ENCODE results near the gene WDR74. TPM values are rescaled to one million over a fixed set of nuclear protein-coding genes. Genes with fewer than 3 reads are reported as not detected.

Gene WDR74
- total and polyA plus RNA-seq, 9 of the 15 experiments (the other 6 are each of a cell fraction or from before 2014, with no cell fraction given), result 32.7 to 210 (median 114) TPM

- TF ChIP-seq ZNF277 (CRISPR knock-in tag; IDR thresholded peaks at IDR 0.05; ENCODE audit: borderline replicate concordance) (no peak), ARNT (IDR thresholded peaks at IDR 0.05) (no peak), SMARCB1 (IDR thresholded peaks at IDR 0.05; ENCODE audit: insufficient read length, low read depth) (no peak), CBX8 (IDR thresholded peaks at IDR 0.05; ENCODE audit: borderline replicate concordance, extremely low read depth, low read depth, low read length, poor library complexity, severe bottlenecking) (no peak), ID3 (CRISPR knock-in tag; IDR thresholded peaks at IDR 0.05) (0 out of 2 replicates have a peak, but pooled peaks have one; percentile 59), ID3 (tag; IDR thresholded peaks at IDR 0.05) (peak; percentile 87), MYNN (IDR thresholded peaks at IDR 0.05) (no peak), MYNN (CRISPR knock-in tag; IDR thresholded peaks at IDR 0.05) (no peak), MAX (CRISPR knock-in tag; IDR thresholded peaks at IDR 0.05) (no peak), SUPT5H (IDR thresholded peaks at IDR 0.05) (no peak), ZNF436 (CRISPR knock-in tag; IDR thresholded peaks at IDR 0.05) (no peak), LARP7 (IDR thresholded peaks at IDR 0.05) (no peak), ELF4 (CRISPR knock-in tag; IDR thresholded peaks at IDR 0.05) (no peak), HES1 (IDR thresholded peaks at IDR 0.05; ENCODE audit: low read depth) (no peak), NCOA4 (IDR thresholded peaks at IDR 0.05; ENCODE audit: partially characterized antibody) (no peak), U2AF1 (optimal IDR thresholded peaks at IDR 0.05; ENCODE audit: low read depth, low read length) (no peak), NR2C1 (IDR thresholded peaks at IDR 0.05) (no peak), NR2C1 (tag; IDR thresholded peaks at IDR 0.05) (peak; percentile 52), ZKSCAN1 (IDR thresholded peaks at IDR 0.05; ENCODE audit: low read depth, low read length) (no peak), ZBTB11 (CRISPR knock-in tag; IDR thresholded peaks at IDR 0.05) (peak in 1 of 3 experiments; percentile 60; a peak in 2 of 6 replicates)
Measured at GRCh38 chr11:62860835-62861563, 21.6 kb upstream of the WDR74 start (continued).

Data from K562 (cell line).